Measurements from ENCODE around the gene GP9.
A peak's percentile ranks its signal among the peaks of the same experiment; 100 is the strongest.

Gene GP9

DNA sequence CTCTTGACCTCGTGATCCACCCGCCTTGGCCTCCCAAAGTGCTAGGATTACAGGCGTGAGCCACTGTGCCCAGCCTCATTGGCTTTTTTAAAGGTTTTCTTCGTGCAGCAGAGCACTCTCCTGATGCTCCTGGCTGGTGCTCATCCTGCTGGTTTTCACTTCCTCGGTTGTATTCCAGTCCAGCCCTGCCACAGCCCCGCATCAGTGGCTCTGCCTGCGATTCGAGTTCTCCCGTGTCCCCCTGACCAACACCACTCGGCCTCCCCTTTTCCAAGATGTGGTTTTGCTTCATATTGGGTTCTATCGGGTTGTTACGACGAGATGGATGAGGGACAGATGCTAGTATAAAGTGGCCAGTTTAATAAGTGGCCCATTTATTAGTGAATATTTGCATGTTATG is 31.7 kb upstream of the GP9 start:
- DNase-seq (ENCODE audit: low read depth in 2 of 3, low spot score in 2 of 3): no peak

- no peak for DNase-seq (ENCODE audit: low read depth in 2 of 3, low spot score in 2 of 3)
Measured at GRCh38 chr3:129030611-129031010, 30.0 kb upstream of the GP9 start.

DNA sequence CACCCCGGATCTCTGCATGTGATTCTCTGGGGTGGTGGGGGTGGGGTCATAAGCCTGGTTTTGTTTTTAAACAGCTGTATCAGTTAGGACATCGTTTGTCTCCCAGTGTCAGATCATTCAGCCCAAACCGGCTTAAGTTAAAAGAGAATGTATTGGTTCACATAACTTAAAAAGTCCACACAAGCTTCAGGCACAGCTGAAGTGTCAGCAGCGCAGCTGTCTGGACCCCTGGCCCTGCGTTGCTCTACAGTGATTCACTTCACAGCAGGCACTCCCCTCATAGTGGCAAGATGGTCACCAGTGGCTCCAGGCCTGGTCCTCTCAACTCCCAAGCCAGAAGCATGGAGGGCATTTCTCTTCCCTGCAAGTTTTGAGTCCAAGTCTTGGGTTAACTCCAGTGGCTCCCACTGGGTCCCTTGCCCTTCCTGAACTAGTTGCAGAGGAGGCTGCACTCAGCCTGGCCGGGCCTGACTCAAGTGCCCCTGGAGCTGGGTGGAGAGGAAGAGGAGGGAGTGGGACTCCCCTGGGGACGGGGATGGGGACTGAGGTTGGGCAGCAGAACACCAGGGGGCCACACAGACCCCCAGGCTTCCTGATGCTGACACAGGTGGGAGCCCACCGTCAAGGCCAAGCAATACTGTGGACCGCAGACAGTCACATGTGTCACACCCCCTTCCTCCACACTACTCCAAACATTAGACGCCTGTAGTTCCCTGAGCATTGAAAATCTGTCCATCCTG is 28.9 kb upstream of the GP9 start:
- DNase-seq (ENCODE audit: low read depth in 2 of 3, low spot score in 2 of 3): no peak

DNA sequence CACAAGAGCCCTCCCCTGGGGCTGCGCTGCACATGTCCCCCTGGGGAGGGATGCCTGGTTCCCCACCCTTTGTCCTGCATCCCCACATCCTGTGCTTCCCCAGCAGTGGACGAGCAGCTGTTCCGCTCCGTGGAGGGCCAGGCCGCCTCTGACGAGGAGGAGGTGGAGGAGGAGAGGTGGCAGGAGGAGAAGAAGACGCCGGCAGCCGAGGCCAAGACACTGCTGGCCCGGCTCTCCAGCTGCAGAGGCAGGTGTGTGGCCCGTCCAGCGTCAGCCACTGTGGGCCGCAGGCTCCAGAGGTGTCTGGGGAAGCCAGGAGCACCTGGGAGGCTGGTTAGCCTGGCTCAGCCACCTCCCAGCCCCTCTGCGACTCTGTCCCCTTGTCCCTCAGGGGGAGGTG is 27.9 kb upstream of the GP9 start:
- DNase-seq (ENCODE audit: low read depth in 2 of 3, low spot score in 2 of 3): no peak

GRCh38 chr3:129033151-129033550 is 27.4 kb upstream of the GP9 start:
- DNase-seq (ENCODE audit: low read depth in 2 of 3, low spot score in 2 of 3): no peak

- no peak for DNase-seq (ENCODE audit: low read depth in 2 of 3, low spot score in 2 of 3)
Measured at GRCh38 chr3:129033633-129034321, 26.8 kb upstream of the GP9 start.

GRCh38 chr3:129034642-129035041 is 25.9 kb upstream of the GP9 start:
- no peak for DNase-seq (ENCODE audit: low read depth in 2 of 3, low spot score in 2 of 3)

- no peak for DNase-seq (ENCODE audit: low read depth in 2 of 3, low spot score in 2 of 3)
Measured at GRCh38 chr3:129035360-129036221, 25.0 kb upstream of the GP9 start.

DNA sequence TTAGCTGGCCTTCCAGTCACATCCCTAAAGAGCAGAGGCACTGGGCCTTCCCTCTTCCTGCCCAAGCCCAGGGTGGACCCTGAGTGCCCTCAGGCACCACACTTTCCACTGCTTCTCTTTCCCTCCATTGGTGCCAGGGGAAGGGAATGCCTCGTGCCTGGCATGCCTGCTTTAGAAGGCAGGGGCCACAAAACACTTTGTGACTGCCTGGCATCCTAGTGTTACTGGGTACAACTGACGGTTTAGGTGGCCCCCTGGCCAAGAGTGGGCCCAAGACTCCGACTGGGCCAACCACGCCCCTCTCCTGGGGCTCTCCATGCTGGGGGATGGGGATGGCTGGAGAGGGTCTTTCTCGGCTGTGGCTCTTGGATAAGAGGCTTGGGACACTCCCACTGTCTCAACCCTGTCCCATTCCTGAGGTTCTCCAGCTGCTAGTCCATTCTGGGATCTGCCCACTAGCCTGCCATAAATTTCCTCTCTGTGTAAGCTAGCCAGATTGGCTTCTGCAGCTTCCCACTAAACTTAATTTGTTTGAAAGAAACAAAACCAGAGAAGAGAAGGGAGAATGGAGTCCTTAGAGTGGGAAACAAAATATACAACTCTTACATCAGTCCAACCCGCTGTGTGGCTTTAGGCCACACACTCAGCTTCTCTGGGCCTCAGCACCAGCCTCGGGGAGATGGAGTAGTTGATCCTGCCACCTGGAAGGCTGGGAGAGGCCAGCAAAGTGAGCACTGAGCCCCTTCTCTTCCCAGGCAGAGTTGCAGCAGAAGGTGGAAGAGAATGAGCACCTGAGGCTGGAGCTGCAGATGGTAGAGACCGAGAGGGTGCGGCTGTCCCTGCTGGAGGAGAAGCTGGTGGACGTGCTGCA is 24.1 kb upstream of the GP9 start:
- no peak for DNase-seq (ENCODE audit: low read depth in 2 of 3, low spot score in 2 of 3)

DNA sequence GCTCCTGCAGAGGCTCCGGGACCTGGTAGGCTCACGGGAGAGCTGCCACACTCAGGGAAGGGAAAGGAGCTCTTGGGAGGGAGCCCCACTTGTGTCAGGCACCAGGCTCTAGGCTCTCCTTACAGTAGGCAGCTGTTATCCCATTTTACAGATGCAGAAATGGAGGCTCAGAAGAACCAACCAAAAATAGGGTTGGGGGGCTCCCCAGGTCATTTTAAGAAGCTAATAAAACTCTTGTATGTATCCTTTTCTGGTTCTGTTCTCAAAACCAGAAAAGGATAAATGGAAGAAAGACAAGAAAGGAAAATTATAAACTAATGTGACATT is 23.5 kb upstream of the GP9 start:
- DNase-seq (ENCODE audit: low read depth in 2 of 3, low spot score in 2 of 3): no peak

DNA sequence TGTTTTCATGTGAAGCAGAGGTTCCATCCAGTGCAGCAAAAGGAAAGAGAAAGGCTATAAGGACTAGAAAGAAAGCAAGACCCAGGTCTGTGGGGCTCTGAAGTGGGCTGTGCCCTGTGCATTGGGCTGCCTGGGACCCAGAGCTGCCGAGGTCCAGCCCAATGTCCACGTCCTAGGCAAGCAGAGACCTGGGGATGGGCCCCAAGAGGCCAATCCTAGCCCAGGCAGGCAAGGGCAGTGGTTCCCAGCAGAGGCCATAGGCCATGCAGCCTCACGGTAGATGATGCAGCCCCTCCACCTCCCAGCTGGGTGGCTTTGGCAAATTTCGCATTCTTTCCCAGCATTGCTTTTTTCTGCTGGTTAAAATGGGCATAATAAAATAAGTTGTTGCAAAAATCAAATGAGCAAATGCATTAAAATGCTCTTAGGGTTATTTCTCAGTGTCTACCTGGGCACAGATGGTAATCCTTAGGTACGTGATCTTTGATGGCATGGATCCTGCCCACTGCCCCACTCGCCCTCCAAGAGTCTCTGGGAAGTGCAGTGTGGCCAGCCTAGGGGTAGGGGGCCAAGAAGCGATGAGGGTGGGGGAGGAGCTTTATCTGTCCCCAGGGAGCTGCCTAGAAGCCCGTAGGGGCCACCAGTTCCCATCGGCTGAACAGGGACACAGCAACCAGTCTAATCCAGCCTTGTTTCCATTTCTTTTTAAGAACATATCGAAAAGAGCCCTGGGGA is 22.3 kb upstream of the GP9 start:
- no peak for DNase-seq (ENCODE audit: low read depth in 2 of 3, low spot score in 2 of 3)

DNA sequence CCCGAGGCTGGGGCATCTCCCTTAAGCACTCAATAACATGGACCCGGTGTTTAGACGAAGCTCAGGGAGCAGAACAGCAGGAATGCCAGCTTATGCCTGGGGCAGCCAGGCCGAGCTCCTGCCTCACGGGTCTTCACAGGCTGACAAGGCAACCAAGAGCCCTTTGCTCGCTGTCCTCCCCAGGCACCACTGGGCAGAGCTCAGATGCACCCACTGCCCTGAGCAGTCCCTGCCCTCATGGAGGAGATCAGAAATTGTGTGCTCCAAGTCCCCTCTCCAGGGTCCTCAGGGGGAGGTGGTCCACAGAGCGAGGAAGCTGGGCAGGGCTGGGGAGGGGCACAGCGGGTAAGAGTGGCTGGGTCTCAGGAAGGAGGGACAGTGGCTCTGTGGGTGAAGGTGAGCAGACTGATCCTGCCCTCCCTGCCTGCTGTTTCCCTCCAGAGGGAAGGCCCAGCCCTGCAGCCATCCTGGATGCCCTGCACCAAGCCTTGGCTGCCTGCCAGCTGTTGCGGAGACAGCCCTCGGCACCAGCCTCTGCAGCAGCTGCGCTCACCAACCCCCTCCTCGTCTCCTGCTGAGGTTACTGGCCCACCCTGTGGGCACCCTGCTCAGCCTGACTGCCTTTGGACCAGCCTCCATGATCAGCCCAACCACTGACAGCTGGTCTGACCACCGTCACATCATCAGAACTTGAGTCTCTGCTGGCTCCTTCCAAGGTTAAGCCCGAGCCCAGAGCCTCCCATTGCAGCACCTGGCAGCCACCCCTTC is 21.1 kb upstream of the GP9 start:
- no peak for DNase-seq (ENCODE audit: low read depth in 2 of 3, low spot score in 2 of 3)

DNA sequence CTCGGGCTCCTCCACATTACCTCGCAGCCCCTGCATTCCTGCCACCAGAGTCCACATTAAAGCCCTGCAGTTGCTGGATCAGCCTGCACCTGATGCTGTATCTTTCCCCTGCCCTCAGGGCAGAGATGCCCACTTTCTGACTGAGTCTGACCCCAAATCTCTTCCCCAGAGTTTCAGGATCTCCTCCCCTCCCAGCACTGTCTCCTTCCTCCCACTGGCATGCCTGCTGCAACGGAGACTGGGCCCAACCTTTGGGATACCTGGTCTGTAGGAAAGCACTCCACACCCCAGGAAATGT is 20.6 kb upstream of the GP9 start:
- DNase-seq (ENCODE audit: low read depth in 2 of 3, low spot score in 2 of 3): no peak

GRCh38 chr3:129040579-129041300 is 19.8 kb upstream of the GP9 start:
- no peak for DNase-seq (ENCODE audit: low read depth in 2 of 3, low spot score in 2 of 3)

- peak in 1 of 3 experiments; percentile 23 for DNase-seq (ENCODE audit: low read depth in 2 of 3, low spot score in 2 of 3)
Measured at GRCh38 chr3:129045675-129046036, 14.9 kb upstream of the GP9 start.

DNA sequence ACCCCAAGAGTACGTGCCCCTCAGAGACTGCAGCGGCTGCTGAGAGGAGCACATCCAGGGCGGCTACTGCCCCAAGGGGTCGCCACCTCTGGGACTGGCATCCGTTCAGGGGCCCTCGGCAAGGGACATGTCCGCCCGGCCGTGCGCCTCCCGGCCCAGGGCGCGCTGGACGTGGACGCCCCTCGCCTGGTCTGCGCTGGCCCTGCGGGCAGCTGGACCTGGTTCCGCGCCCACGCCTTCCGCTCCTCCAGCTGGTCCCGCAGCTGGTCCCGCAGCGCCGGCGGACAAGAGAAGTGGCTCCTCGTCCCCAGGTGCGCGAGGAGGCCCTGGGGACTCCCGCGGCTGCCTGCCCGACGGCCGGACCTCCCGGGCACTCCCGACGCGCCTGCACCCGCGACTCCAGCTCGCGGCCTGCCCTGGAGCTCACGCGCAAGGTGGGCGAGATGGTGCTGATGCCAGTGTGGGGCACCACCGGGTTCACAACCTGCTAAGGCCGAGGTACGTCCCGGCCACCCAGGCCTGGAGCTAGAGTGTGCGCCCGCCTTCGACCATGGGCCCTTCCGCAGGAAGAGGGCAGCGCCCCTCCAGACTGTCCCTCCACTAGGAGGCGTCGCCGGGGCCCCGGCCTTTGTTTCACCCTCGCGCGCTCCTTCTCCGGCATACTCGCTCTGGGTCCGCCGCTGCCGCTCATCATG is 14.4 kb upstream of the GP9 start:
- DNase-seq (ENCODE audit: low read depth in 2 of 3, low spot score in 2 of 3): peak in 1 of 3 experiments; percentile 28

DNA sequence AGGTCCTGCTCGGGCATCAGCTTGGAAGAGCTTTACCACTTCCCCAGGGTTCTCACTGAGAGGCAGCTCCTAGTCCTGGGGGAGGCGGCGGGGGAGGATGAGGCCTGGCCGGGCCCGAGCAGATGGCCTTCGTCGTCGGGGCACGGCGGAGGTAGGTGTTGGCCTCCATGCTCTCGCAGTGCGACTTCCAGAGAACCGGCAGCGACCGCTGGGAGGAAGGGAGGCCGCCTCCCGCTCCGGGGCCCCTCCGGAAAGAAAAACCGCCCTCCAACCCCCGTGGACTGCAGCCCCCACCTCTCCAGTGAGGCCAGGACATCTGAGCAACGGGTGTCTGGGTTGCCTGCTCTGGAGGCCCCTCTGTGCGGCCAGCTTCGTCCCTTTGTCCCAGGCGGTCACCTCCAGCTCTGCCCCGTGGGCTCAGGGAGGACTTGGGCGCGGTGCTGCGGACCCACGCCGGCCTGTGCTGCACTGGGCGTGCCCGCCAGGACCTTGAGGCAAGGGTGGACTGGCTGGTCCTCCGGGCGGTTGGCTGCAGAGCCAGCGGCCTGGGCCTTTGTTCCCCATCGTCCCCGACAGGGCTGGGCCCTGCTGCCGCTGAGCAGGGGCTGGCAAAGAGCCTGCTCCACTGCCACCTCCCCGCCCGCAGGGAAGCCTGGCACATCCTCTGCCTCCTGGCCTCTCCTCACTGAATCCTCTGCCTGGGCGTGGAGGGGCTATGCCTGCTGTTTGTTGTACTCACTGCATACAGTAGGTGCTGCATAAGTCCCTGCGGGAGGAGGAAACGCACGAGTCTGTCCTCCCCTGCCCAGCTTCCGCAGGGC is 13.6 kb upstream of the GP9 start:
- no peak for DNase-seq (ENCODE audit: low read depth in 2 of 3, low spot score in 2 of 3)

GRCh38 chr3:129047553-129047839 is 13.1 kb upstream of the GP9 start:
- DNase-seq (ENCODE audit: low read depth in 2 of 3, low spot score in 2 of 3): no peak

Data from activated CD8-positive, alpha-beta memory T cell treated with anti-CD3 and anti-CD28 coated beads for 48 hours (primary cell).